ENCODE data around the gene FHIT.

The FHIT gene

GRCh38 chr3:59717679-59718205 is 1533.5 kb downstream of the FHIT start:
- no peak for DNase-seq

GRCh38 chr3:59714066-59714465 is 1537.2 kb downstream of the FHIT start:
- no peak for DNase-seq

DNA sequence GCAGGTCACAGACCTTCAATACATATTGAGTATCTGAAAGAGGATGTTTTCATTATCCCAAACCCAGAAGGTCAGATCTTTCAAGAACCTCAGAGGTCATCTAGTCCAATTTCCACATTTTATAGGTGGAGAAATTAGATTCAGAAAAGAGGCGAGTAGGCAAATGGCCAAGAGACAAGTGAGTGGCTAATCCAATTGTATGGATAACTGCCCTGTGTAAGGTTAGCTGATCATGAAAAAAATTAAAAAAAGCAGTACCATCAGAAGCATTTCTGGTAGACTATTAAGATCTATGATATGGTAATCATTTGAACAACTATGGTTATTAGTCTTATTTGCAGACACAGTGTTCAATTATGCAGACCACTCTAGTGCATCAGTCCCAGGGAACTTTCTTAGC is 1540.7 kb downstream of the FHIT start:
- no peak for DNase-seq

GRCh38 chr3:59709702-59710553 is 1541.3 kb downstream of the FHIT start:
- DNase-seq, result no peak

- no peak for DNase-seq
Measured at GRCh38 chr3:59708202-59708601, 1543.0 kb downstream of the FHIT start.

GRCh38 chr3:59704292-59704691 is 1547.0 kb downstream of the FHIT start:
- no peak for DNase-seq

DNA sequence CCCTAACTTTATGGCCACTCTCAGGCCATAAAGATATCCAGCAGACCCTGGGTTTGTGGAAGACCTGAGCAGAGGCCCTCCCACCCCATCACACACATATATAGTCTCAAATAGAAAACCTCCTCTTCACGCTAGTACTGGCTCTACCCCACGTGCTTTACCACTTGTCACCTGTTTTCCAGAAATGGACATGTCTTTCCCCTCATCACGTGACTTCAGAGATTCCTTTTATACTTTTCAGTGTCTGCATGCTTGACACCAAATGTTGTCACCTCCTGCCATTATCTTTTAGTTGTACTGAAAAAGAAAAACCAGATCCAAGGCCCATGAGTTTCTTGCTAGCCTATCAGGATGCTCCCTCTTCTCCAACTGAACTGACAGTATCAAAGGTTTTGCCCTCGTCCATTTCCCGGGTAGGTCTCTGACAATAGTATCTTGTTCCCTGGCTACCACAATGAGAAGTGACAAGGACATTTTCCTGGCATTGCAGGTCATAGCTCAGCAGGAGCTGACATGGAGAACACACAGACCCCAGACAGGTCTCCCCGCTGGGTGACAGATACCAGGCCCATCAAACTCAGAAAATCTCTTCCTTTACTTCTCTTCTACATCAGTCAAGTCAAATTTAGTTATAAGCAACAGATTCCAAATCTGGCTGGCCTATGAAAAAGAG is 1551.5 kb downstream of the FHIT start:
- no peak for DNase-seq

All from fibroblast of skin of right quadriceps (primary cell).